CD14-positive monocyte (primary cell): ENCODE data around the gene RANBP1. TPM values are rescaled to one million over a fixed set of nuclear protein-coding genes. Genes with fewer than 3 reads are reported as not detected.

Experiments
- DNase-seq, 3 donors: peaks; one replicate each; pipeline ENCODE4 v3.0.0-alpha.2; 2011 to 2022
- H2AFZ ChIP-seq: 2 replicates; pipeline ENCODE4 v1.6.0; 2012; ENCODE audit warnings: mild to moderate bottlenecking, low read depth, low read length, inconsistent platforms; ENCODE audit not compliant: insufficient read depth, poor library complexity, severe bottlenecking
- H3K27ac ChIP-seq, 2 donors: 1 replicate in 1 of 2; 2 replicates in 1 of 2; pipeline ENCODE4 v1.5.1; 2012 to 2013; ENCODE audit warnings: low read length in 2 of 2, control low read depth in 1 of 2, inconsistent platforms in 1 of 2, low read depth in 1 of 2, mild to moderate bottlenecking in 1 of 2
- H3K27me3 ChIP-seq, 2 donors: one replicate each; pipeline versions ENCODE4 v1.6.0 to v1.6.1; 2011 to 2013; ENCODE audit warnings: low read length in 2 of 2; ENCODE audit not compliant: control insufficient read depth in 2 of 2, insufficient read depth in 2 of 2
- H3K36me3 ChIP-seq, 2 donors: replicated peaks in 1 of 2; 1 replicate in 1 of 2; 2 replicates in 1 of 2; pipeline versions ENCODE4 v1.5.1 to v1.6.1; 2012 to 2013; ENCODE audit warnings: low read length in 2 of 2, control low read depth in 1 of 2, inconsistent platforms in 1 of 2, mild to moderate bottlenecking in 1 of 2; ENCODE audit not compliant: insufficient read depth in 2 of 2, control insufficient read depth in 1 of 2
- H3K4me1 ChIP-seq, 2 donors: 1 replicate in 1 of 2; 2 replicates in 1 of 2; pipeline versions ENCODE4 v1.5.1 to v1.6.1; 2012 to 2013; ENCODE audit warnings: low read length in 2 of 2, control low read depth in 1 of 2, inconsistent platforms in 1 of 2, mild to moderate bottlenecking in 1 of 2, moderate library complexity in 1 of 2; ENCODE audit not compliant: insufficient read depth in 2 of 2, control insufficient read depth in 1 of 2
- H3K4me2 ChIP-seq: replicated peaks from 2 replicates; pipeline ENCODE3; 2012; ENCODE audit warnings: low read length, moderate library complexity, mild to moderate bottlenecking; ENCODE audit not compliant: poor library complexity, severe bottlenecking; ENCODE audit errors: extremely low read depth
- H3K4me3 ChIP-seq, 3 experiments: fragments of 200-600 bp in 1 of 3; sonication (generic) in 1 of 3; replicated peaks in 1 of 3; 1 replicate in 2 of 3; 2 replicates in 1 of 3; pipeline ENCODE4 v1.5.1; 2011 to 2013; ENCODE audit warnings: low read length in 3 of 3, mild to moderate bottlenecking in 3 of 3, control low read depth in 2 of 3, low read depth in 2 of 3, inconsistent platforms in 1 of 3, moderate library complexity in 1 of 3
- H3K79me2 ChIP-seq: 2 replicates; pipeline ENCODE4 v1.6.0; 2012; ENCODE audit warnings: mild to moderate bottlenecking, control low read depth, inconsistent platforms, low read length, moderate library complexity; ENCODE audit not compliant: insufficient read depth
- H3K9ac ChIP-seq: 2 replicates; pipeline ENCODE4 v1.6.0; 2017; ENCODE audit warnings: low read length, mild to moderate bottlenecking; ENCODE audit not compliant: insufficient read depth, poor library complexity, severe bottlenecking
- H3K9me3 ChIP-seq, 2 donors: replicated peaks in 1 of 2; 1 replicate in 1 of 2; 2 replicates in 1 of 2; pipeline versions ENCODE4 v1.5.1 to v1.6.1; 2012 to 2013; ENCODE audit warnings: low read length in 2 of 2, control low read depth in 1 of 2; ENCODE audit not compliant: control insufficient read depth in 1 of 2, insufficient read depth in 1 of 2
- H4K20me1 ChIP-seq: 2 replicates; pipeline ENCODE4 v1.6.0; 2012; ENCODE audit warnings: mild to moderate bottlenecking, low read length, control low read depth, moderate library complexity; ENCODE audit not compliant: insufficient read depth
- H3K27ac Mint-ChIP-seq, 7 donors: one replicate each; pipeline ENCODE4 v1.8.0; 2020; ENCODE audit warnings: mild to moderate bottlenecking in 7 of 7, mixed read lengths in 7 of 7, moderate library complexity in 6 of 7, inconsistent platforms in 2 of 7
- H3K27me3 Mint-ChIP-seq, 3 donors: one replicate each; pipeline ENCODE4 v1.8.0; 2021 to 2022; ENCODE audit warnings: low read depth in 3 of 3, mild to moderate bottlenecking in 3 of 3, mixed read lengths in 3 of 3, moderate library complexity in 3 of 3, inconsistent platforms in 1 of 3
- H3K36me3 Mint-ChIP-seq, 2 donors: one replicate each; pipeline ENCODE4 v1.8.0; 2020; ENCODE audit warnings: mixed read lengths in 2 of 2, inconsistent platforms in 1 of 2, mild to moderate bottlenecking in 1 of 2
- H3K4me1 Mint-ChIP-seq: one replicate; pipeline ENCODE4 v1.8.0; 2020; ENCODE audit warnings: mild to moderate bottlenecking, mixed read lengths
- H3K4me3 Mint-ChIP-seq, 2 donors: one replicate each; pipeline ENCODE4 v1.8.0; 2020; ENCODE audit warnings: mild to moderate bottlenecking in 2 of 2, mixed read lengths in 2 of 2, moderate library complexity in 1 of 2
- H3K9me3 Mint-ChIP-seq, 7 donors: one replicate each; pipeline ENCODE4 v1.8.0; 2020 to 2022; ENCODE audit warnings: mixed read lengths in 7 of 7, mild to moderate bottlenecking in 6 of 7, moderate library complexity in 6 of 7, inconsistent platforms in 2 of 7
- WGBS: methylation state at CpG from one replicate; pipeline ENCODE4 v1.1.5; 2013; ENCODE audit warnings: missing lambda C conversion rate; ENCODE audit not compliant: insufficient coverage; 5-methylcytosine and 5-hydroxymethylcytosine counted together
- intact Hi-C, 2 donors: fragments of 100-400 bp; cut with micrococcal nuclease; formaldehyde crosslinking; loops; one replicate each; pipeline versions ENCODE4 v1.15.0 to v1.15.1; 2023
- polyA plus RNA-seq, 3 donors: library from polyadenylated mRNA; depleted of rRNA in 1 of 3; unstranded in 2 of 3; stranded (reverse) in 1 of 3; fragments of 300-500 nt in 2 of 3; fragments of >200 nt in 1 of 3; fragmentation: Illumina TruSeq in 2 of 3; gene quantifications; 1 replicate in 2 of 3; 2 replicates in 1 of 3; pipeline ENCODE4 v1.2.3, GENCODE V29; 2012 to 2021
- TF ChIP-seq, protein P1 (sequence below): fragments of 200-600 bp; IDR thresholded peaks from one replicate; pipeline ENCODE4 v1.8.0; 2022; ENCODE audit warnings: antibody characterized with exemption, mild to moderate bottlenecking

Gene RANBP1
- polyA plus RNA-seq, 3 donors = 45.0 to 52.3 (median 47.4) TPM

DNA sequence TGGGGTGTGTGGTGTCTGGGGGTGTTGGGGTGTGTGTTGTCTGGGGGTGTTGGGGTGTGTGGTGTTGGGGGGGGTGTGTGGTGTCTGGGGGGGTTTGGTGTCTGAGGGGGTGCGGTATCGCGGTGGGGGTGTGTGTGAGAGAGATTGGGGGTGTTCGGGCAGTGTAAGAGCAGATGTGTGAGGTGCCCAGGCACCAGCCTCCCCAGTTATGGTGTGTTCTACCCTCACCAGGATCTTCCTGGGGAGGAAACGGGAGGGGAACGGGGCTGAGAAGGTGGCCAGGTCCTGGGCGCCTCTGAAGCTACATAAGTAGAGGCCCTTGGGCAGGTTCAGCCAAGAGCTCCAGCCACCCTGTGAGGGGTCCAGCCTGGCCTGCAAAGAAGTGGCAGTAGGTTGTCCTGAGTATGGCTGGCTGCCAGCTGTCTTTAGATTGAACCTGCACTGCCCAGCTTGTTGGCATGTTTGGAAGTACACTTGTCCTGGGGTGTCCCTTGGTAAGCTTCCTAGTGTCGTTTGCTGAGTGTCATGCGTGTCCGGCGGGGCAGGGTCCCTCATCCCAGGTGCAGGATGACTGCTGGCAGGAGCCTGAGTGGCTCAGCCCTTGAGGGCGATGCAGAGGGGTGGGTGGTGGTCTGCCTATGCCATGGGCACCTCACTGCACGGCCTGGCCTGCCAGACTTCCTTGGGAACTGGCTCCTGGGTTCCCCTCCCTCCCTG, 7.6 kb downstream of the RANBP1 start:
- no peaks in the 10 kb centered on the region for H3K27me3 ChIP-seq
- Mint-ChIP-seq H3K36me3 (peaks cover 51 to 84% of the 10 kb centered on the region in 2 donors), H3K27ac (peak overlapping the region in 2 of 7 donors; percentile 8 to 69), H3K4me1 (peaks cover 8% of the 10 kb centered on the region), H3K27me3 (no peaks in the 10 kb centered on the region), H3K9me3 (no peaks in the 10 kb centered on the region), H3K4me3 (no peak overlapping the region)
- no peak overlapping the region for H2AFZ ChIP-seq
- H3K36me3 ChIP-seq = peaks cover 39 to 80% of the 10 kb centered on the region in 2 donors
- H4K20me1 ChIP-seq = peaks cover 17% of the 10 kb centered on the region
- intact Hi-C loops = no loop called here
- H3K27ac ChIP-seq = peak overlapping the region in 1 of 2 donors; percentile 20
- peaks cover 4 to 8% of the 10 kb centered on the region in 2 donors for H3K4me1 ChIP-seq
- WGBS = 97% methylated on average over 9 of the region's 13 CpGs
- H3K4me2 ChIP-seq = no peak overlapping the region
- no peaks in the 10 kb centered on the region for H3K9me3 ChIP-seq
- DNase-seq = no peak
- no peak overlapping the region for H3K4me3 ChIP-seq
- no peak overlapping the region for H3K9ac ChIP-seq
- peaks cover 50% of the 10 kb centered on the region for H3K79me2 ChIP-seq
- TF ChIP-seq, protein P1, sequence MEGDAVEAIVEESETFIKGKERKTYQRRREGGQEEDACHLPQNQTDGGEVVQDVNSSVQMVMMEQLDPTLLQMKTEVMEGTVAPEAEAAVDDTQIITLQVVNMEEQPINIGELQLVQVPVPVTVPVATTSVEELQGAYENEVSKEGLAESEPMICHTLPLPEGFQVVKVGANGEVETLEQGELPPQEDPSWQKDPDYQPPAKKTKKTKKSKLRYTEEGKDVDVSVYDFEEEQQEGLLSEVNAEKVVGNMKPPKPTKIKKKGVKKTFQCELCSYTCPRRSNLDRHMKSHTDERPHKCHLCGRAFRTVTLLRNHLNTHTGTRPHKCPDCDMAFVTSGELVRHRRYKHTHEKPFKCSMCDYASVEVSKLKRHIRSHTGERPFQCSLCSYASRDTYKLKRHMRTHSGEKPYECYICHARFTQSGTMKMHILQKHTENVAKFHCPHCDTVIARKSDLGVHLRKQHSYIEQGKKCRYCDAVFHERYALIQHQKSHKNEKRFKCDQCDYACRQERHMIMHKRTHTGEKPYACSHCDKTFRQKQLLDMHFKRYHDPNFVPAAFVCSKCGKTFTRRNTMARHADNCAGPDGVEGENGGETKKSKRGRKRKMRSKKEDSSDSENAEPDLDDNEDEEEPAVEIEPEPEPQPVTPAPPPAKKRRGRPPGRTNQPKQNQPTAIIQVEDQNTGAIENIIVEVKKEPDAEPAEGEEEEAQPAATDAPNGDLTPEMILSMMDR = no peak

DNA sequence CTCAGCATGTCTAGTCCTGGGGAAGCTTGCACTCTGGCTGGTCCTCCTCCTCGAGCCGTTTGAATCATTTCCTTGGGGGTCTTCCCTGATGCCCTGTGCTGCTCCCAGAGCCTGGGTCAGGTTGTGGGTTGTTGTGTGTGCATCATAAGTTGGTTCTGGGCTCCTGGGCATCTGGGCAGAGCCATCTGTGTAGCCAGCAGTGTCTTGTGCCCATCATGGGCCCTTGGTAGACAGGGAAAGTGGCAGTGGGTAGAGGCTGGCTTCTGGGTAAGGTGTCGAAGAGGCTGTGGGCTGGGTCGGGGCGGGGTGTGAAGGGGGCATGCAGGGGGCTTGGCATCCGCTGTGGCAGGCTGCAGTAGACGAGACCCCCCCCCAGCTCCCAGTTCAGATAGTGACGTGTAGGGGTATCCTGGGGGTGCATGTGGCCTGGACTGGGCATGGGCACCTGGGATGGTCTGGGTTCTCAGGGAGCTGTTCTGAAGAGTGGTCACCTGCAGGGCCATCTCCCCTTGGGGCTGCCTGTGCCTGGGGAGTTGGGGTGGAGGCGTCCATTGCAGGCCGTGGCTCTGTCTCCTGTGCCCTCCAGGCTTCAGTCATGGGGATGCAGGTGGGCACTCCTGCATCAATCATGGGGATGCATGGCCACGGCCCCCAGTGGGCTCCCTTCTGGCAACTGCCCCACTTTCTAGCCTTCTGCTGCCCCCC, 8.3 kb downstream of the RANBP1 start:
- no peak overlapping the region for H3K9ac ChIP-seq
- Mint-ChIP-seq H3K4me3 (no peak overlapping the region), H3K27ac (peak overlapping the region in 4 of 7 donors; percentile 14 to 76 (median 42)), H3K9me3 (no peaks in the 10 kb centered on the region), H3K4me1 (peaks cover 5% of the 10 kb centered on the region), H3K27me3 (no peaks in the 10 kb centered on the region), H3K36me3 (peaks cover 50 to 83% of the 10 kb centered on the region in 2 donors)
- no peak overlapping the region for H2AFZ ChIP-seq
- WGBS = 92% methylated on average over 4 of the region's 11 CpGs
- intact Hi-C loops = no loop called here
- H3K4me1 ChIP-seq = peaks cover 0 to 1% of the 10 kb centered on the region in 2 donors
- H4K20me1 ChIP-seq = peaks cover 12% of the 10 kb centered on the region
- peaks cover 39 to 74% of the 10 kb centered on the region in 2 donors for H3K36me3 ChIP-seq
- peak overlapping the region in 1 of 2 donors; percentile 20 for H3K27ac ChIP-seq
- H3K9me3 ChIP-seq = no peaks in the 10 kb centered on the region
- no peaks in the 10 kb centered on the region for H3K27me3 ChIP-seq
- H3K79me2 ChIP-seq = peaks cover 43% of the 10 kb centered on the region
- no peak overlapping the region for H3K4me2 ChIP-seq
- TF ChIP-seq, protein P1 = no peak
- DNase-seq = no peak
- no peak overlapping the region for H3K4me3 ChIP-seq
